GM12874 (cell line): ENCODE data around the gene SYNGR2.
A peak's percentile ranks its signal among the peaks of the same experiment; 100 is the strongest.

Source experiments
- CTCF ChIP-seq: IDR thresholded peaks from 2 replicates; pipeline ENCODE4 v1.5.1; 2011; ENCODE audit warnings: low read depth, mild to moderate bottlenecking, control low read depth, low read length, moderate library complexity; ENCODE audit not compliant: insufficient read depth

The SYNGR2 gene

DNA sequence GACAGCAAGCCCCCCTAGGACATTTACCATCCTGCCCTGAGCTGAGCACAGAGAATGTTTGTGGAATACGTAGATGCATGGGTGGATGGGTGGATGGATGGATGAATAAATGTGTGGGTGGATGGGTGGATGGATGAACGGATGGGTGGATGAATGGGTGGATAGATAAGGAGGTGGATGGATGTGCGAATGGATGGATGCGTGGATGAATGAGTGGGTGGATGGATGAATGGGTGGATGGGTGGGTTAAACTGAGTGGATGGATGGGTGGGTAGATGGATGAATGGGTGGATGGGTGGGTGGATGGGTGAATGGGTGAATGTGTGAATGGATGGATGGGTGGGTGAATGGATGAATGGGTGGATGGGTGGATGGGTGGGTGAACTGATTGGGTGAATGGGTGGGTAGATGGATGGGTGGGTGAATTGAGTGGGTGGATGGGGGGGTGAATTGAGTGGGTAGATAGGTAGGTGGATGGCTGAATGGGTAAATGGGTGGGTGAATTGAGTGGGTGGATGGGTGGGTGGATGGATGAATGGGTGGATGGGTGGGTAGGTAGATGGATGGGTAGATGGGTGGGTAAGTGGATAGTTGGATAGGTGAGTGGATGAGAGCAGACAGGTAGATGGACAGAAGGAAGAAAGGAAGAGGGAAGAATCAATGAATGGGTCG lies 45.0 kb upstream of the SYNGR2 start:
- no peak for TF ChIP-seq CTCF

DNA sequence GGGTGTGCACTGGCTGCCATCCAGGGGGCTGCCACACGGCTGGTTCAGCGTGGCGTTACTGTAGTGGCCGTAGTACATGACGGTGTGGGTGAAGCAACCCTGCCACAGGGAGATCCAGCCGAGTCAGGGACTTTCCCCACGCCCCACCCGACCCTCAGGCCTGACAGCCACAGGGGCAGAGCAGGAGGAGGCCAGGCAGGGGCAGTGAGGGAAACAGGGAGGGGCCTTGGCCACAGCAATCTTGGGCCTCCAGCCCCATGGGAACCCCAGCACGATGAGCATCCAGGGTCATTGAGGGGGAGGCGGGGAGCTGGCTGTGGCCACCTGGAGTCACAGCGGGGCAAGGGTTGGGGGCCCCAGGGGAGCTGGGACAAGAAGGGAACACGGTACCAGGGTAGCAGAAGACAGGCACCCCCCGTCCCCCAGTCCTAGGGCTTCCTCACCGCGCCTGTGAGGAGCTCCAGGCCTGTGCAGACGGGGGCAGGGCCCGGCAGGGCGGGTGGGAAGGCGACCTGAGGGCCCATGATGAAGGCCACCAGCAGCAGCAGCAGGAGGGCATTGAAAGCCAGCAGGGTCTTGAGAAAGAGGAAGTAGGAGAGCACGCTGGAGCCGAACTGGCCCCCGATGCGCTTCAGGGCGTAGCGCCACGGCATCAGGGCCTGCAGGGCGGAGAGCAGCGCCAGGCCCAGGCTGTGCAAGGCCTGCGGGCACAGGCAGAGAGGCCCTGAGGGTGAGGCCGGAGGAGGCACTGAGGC lies 44.1 kb upstream of the SYNGR2 start:
- 0 out of 2 replicates have a peak, but pooled peaks have one; percentile 3 for TF ChIP-seq CTCF

DNA sequence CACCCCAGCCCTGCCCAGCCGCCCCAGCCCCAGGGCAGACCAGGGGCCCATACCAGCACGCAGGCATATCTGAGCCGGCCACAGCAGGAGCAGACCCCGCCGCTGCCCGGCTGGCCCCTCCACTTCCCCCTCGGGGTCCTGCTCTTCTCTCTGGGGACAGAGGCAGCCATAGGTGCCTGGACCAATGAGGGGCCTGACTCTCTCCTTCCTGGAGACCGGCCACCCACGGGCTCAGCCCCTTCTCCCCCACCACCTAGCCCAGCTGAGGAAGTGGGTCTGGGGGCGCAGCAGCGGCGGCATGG lies 43.6 kb upstream of the SYNGR2 start:
- no peak for TF ChIP-seq CTCF

GRCh38 chr17:78125138-78125913 lies 43.1 kb upstream of the SYNGR2 start:
- TF ChIP-seq CTCF: no peak

DNA sequence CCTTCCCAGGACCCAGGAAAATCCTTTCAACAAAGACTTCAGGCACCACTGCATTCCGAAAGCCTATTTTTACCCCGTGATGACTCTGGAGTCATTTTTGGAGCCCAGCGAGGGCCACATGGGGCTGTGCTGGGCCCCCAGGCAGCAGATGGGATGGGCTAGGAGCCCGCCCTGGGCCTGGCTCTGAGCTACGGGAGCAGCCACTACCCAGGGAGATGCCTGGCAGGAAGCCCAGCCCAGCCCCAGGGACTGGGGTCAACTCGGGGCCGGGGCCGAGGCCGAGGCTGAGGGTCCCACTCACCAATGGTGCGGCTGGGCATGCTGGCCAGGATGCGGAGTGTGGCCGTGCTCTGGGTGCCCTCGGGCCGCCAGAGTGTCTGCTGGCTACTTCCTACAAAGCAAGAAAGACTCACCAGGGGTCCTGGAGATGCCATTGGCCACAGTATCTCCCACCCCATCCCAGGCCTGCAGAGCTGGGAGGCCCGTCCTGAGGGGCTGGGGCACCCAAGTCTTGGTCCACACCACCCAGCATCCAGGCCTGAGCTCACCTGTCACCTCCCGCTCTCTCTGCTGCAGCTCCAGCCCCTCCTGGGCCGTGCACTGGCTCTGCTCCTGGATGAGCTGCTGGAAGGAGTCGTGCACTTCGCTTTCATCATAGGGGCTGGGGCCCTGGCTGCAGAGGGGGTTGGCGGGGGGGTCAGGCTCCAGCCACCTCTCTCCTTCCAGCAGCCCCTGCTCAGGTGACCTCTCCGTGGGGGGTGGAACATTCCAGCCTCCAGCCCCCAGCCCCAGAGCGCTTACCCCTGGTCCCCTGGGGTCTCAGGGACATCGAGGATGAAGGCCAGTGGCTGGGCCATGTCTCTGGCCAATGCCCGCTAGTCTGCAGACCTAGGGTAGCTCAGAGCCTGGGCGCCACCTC lies 42.1 kb upstream of the SYNGR2 start:
- TF ChIP-seq CTCF: no peak

- no peak for TF ChIP-seq CTCF
Observed at GRCh38 chr17:78126895-78127238, 41.5 kb upstream of the SYNGR2 start.
